ENCODE data around the gene SNX24.

Gene SNX24

GRCh38 chr5:122999947-123000563, 154.6 kb downstream of the SNX24 start:
- DNase-seq (ENCODE audit: extremely low read depth in 1 of 2, low read depth in 1 of 2): no peak

- DNase-seq (ENCODE audit: extremely low read depth in 1 of 2, low read depth in 1 of 2): no peak
Measured at GRCh38 chr5:123000731-123001130, 155.3 kb downstream of the SNX24 start.

GRCh38 chr5:123001808-123002207, 156.4 kb downstream of the SNX24 start:
- no peak for DNase-seq (ENCODE audit: extremely low read depth in 1 of 2, low read depth in 1 of 2)

GRCh38 chr5:123007182-123007581, 161.8 kb downstream of the SNX24 start:
- no peak for DNase-seq (ENCODE audit: extremely low read depth in 1 of 2, low read depth in 1 of 2)

DNA sequence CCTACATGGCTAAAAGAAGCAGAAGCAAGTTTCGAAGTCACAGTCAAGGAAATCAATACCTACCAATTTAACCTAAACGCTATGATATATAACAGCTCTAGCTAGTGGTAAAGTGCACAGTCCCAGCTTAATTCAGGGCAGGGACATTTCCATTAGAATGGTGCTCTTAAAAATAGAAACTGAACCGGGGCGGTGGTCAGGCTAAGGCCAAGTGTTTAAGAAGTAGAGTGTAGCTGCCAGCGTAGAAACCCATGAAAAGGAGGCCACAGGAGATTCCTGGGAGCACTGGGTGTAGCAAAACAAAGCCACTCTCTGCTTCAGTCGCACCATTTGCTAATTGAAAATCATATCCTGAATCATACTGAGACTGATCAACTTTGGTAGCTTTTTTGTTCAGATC, 162.3 kb downstream of the SNX24 start:
- no peak for DNase-seq (ENCODE audit: extremely low read depth in 1 of 2, low read depth in 1 of 2)

GRCh38 chr5:123012321-123012720, 166.9 kb downstream of the SNX24 start:
- DNase-seq (ENCODE audit: extremely low read depth in 1 of 2, low read depth in 1 of 2): no peak

DNA sequence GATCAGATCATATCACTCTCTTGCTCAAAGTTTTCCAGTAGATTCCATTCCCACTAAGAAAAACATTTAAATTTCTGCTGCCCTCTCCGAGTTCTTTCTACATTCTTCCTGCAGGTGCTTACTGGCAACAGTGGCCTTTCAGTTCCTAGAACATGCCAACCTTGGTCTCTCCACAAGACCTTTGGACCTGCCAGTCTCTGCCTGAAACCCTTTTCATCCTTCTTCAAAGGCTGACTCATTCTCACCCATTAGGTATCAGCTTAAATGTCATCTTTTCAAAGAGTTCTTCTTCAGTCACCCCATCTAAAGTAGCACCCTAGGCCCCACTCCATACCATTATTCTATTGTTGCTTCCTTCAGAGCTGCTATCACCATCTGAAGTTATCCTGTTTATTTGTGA, 169.3 kb downstream of the SNX24 start:
- no peak for DNase-seq (ENCODE audit: extremely low read depth in 1 of 2, low read depth in 1 of 2)

DNA sequence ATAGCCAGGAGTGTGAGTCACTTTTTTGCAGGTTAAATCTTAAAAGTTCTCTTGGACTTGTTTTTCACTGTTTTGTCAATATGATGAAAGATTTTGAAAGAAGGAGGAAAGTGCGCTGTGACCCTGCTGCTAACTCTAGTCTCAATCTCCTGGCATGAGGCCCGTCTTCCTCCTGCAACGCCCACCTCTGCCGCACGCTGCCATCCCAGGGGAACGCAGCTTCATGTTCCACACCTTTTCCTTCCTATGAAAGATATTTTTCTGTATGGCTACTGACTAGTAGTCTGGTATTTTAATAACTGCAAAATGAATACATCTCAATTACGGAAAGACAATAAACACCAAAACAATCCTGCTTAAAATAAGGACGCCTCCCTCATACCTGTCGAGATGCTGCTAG, 182.8 kb downstream of the SNX24 start:
- no peak for DNase-seq (ENCODE audit: extremely low read depth in 1 of 2, low read depth in 1 of 2)

GRCh38 chr5:123033157-123033671, 187.8 kb downstream of the SNX24 start:
- DNase-seq (ENCODE audit: extremely low read depth in 1 of 2, low read depth in 1 of 2): no peak

- DNase-seq (ENCODE audit: extremely low read depth in 1 of 2, low read depth in 1 of 2): no peak
Measured at GRCh38 chr5:123035360-123035917, 190.0 kb downstream of the SNX24 start.

- no peak for DNase-seq (ENCODE audit: extremely low read depth in 1 of 2, low read depth in 1 of 2)
Measured at GRCh38 chr5:123035918-123036390, 190.5 kb downstream of the SNX24 start.

- DNase-seq (ENCODE audit: extremely low read depth in 1 of 2, low read depth in 1 of 2): no peak
Measured at GRCh38 chr5:123036391-123037103, 191.1 kb downstream of the SNX24 start, which contains the start of gene PPIC. TSS of gene PPIC (minus strand) at chr5:123036725. CDS start at chr5:123036625, 100 bp downstream.

DNA sequence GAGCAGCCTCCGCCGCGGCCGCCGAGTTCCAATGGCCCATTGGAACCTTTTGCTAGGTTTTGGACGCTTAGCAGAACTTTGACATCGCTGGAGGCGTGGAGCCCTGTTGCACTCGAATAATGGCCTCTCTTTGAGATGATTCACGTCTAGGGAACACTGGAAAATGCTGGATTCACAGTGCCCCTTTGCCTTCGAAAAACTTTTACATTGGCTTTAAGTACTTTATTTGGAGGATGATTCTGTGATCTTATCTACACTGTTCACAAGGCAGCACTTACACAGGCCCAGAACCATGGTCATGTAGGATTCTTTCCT, 191.6 kb downstream of the SNX24 start:
- DNase-seq (ENCODE audit: extremely low read depth in 1 of 2, low read depth in 1 of 2): no peak

- DNase-seq (ENCODE audit: extremely low read depth in 1 of 2, low read depth in 1 of 2): no peak
Measured at GRCh38 chr5:123039673-123040072, 194.3 kb downstream of the SNX24 start.

DNA sequence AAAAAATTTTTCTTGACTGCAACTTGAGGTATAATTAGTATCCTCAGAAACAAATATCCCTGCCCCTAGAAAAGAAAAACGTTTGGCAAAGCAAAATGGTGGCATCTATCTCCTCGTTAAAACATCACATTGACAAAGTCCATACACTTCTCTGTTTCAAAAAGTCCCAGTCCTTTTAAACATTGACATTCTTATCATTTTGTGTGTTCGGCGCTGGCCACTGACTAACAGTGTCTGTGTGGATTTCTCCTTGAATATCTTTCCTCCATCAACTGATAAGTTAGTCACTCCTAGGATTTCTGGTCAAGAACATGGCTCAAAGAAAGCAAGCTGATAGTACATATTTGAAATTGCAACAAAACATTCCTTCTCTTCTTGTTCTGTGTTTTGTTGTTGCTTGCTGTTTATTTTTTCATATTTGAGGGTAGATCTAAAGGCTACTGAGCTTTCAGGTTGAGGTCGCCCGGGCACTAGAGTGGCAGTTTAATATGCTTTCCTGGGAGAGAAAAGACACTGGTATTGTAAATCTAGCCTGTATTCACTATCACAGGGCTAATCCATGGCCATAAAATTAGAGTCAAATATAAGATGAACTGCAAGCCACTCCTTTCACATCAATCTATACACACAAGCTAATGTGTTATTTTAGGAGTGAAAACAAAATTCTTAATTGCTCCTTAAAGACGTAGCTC, 199.7 kb downstream of the SNX24 start:
- DNase-seq (ENCODE audit: extremely low read depth in 1 of 2, low read depth in 1 of 2): no peak

DNA sequence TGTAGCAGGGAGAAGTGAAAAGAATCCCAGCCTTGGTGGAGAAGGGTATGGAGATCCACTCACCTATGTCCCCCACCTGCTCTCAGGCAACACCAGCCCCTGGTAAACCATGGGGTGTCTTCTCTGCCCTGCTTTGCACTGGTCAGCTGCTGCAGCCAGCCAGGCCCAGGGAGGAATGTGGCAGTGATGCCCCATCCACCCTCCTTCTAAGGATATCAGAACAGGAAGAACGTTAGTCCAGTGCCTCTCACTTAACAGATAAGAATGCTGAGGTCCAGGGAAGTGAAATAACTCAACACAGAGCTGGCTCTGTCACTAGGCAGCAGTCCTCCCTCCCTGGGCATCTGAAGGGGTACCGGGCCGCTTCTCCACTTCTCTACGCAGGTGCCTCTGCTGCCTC, 200.8 kb downstream of the SNX24 start:
- no peak for DNase-seq (ENCODE audit: extremely low read depth in 1 of 2, low read depth in 1 of 2)

DNA sequence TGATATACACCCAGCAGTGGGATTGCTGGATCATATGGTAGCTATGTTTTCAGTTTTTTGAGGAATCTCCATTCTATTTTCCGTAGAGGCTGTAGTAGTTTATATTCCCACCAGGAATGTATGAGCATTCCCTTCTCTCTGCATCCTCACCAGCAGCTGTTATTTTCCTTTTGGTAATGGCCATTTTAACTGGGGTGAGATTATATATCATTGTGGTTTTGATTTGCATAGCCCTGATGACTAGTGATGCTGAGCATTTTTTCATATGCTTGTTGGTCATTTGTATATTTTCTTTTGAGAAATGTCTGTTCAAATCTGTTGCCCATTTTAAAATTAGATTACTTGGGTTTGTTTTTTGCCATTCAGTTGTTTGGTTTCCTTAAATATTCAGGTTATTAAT, 202.3 kb downstream of the SNX24 start:
- DNase-seq (ENCODE audit: extremely low read depth in 1 of 2, low read depth in 1 of 2): no peak

GRCh38 chr5:123051206-123051605, 205.8 kb downstream of the SNX24 start:
- no peak for DNase-seq (ENCODE audit: extremely low read depth in 1 of 2, low read depth in 1 of 2)

All from activated CD8-positive, alpha-beta memory T cell treated with anti-CD3 and anti-CD28 coated beads for 1 hour (primary cell).